ENCODE results near the gene TGFA.
A peak's percentile ranks its signal among the peaks of the same experiment; 100 is the strongest.

The TGFA gene

DNA sequence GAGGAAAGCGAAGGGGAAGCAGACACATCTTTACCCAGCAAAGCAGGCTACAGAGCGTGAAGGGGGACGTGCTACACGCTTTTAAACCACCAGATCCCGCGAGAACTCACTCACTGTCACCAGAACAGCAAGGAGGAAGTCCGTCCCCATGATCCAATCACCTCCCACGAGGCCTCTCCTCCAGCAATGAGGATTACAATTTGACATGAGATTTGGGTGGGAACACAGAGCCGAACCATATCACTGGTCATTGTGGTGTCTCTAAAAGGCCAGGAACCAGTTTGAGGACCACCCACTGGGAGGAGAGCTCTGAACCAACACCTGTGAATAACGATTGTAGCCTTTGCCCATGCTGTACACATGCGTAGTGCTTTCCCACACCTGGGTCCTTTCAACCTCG is 135.1 kb downstream of the TGFA start:
- no peak for DNase-seq (ENCODE audit: low spot score)

DNA sequence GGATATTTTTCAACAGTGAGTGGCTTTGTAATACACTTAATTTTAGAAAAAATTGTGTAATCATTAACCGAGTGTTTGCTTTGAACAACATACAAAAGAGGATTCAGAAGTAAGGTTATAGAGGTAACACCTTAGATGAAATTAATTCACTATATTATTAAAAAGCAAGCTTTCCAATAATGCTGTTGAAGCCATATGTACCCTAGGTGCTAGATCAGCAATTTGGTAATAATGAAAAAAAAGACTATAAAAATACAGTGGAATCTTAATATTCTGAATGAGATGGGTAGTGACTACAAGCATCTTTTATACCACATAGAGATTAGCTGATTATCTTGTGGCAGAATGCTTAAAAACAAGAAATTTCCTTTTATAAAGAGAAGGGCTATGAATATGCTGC is 136.6 kb downstream of the TGFA start:
- DNase-seq (ENCODE audit: low spot score): no peak

DNA sequence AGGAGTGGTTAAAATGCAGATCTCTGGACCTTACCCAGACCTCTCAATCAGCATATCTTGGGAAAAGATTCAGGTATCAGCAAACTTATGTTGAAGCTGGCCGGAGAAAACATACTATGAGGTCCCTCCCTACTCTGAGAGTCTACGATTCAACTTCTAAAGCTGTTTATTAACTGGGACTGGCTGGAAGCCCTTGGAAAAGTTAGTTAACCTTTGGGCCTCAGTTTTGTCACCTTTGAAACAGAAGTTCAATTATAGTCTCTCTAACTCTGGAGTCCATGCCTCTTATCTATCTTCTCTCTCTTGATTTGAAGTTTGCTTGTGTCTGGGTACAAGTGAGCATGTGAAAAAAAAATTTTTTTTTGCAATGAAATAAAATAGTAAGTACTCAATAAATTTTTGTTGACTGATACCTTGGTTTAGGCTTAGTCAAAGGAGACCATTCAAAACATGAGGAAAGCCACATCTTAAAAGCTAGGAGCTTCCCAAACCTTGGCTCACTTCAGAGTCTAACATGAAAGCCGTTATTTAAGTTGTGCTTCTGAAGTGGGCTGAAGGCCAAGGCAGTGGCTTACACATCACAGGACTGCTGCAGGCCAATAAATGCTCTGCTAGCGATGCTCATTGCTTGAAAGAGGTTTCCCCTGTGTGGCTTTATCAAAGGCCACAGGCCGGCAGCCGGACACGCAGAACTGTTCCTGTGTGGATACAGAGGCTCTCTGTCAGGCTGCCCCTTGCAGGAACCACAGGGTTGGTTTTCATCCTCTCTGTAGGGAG is 141.1 kb downstream of the TGFA start:
- peak; percentile 50 for DNase-seq (ENCODE audit: low spot score)

DNA sequence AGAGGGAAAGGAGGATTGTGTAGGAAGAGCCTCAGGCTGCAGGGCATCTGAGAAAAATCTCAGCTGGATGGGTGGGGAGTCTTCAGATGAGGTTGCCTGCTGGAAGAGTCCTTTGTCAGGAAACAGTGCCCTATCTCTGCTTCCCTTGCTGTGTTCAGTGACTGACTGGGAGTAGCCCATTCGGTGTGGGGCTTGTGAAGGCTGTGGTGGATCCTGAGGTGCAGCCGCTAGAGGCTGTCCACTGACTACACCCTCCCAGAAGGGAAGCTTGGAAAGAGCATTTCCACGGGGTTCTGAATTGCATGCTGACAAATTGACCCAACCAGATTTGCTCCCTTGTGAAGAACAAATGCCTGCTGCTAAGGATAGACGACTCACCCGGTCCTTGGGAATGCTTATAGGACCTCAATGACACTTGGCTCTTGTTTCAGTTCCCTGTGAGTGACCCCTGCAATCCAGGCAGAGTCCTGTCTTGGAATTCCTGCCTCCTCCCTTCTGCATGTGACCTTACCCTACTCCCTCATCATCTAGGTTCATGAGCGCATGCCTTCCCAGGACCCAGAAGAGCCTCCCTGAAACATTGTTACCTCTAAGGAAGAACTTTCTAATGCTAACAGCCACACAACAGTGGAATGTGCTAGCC is 142.0 kb downstream of the TGFA start:
- no peak for DNase-seq (ENCODE audit: low spot score)

DNA sequence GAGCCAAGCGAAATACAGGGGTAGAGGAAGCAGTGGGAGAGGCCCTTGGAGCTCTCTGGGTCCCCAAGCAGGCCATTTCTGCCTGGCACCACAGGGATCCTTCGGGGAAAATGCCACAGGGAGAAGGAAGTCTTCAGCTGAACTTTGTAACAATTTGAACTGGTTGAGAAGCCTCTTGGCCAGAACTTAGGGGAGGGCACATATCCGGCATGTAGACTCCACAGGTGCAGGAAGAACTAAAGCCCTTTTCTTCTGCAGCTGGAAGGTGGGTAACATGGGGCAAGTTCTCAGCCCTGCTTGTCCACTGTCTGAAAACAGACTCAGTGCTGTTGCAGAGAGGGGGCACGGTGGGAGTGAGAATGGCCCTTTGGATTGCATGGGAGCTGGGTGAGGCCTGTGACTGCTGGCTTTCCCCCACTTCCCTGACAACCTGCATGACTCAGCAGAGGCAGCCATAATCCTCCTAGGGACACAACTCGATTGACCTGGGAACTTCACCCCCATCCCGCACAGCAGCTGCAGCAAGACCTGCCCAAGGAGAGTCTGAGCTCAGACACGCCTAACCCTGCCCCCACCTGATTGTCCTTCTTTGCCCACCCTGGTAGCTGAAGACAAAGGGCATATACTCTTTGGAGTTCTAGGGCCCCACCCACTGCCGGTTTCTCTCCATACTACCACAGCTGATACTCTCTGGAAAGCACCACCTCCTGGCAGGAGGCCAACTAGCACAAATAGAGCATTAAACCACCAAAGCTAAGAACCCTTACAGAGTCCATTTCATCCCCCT is 150.2 kb downstream of the TGFA start:
- no peak for DNase-seq (ENCODE audit: low spot score)

DNA sequence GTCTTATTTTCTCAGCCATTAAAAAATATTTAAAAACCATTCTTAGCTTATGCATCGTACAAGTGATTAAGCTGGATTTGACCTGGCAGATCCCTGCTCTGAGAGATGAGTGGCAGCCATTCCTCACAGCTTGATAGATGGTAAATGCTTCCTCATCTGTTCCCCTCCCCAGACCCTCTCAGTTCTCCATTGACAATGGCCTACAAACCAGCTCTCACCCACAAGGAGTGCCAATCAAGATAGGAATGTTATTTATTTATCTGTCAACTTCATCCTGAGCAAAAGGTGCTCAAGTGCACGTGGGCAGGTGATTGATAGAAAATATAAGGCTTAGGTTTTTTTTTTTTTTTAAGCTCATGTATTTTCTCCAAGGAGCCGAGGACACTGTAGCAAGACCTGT is 153.1 kb downstream of the TGFA start:
- no peak for DNase-seq (ENCODE audit: low spot score)

DNA sequence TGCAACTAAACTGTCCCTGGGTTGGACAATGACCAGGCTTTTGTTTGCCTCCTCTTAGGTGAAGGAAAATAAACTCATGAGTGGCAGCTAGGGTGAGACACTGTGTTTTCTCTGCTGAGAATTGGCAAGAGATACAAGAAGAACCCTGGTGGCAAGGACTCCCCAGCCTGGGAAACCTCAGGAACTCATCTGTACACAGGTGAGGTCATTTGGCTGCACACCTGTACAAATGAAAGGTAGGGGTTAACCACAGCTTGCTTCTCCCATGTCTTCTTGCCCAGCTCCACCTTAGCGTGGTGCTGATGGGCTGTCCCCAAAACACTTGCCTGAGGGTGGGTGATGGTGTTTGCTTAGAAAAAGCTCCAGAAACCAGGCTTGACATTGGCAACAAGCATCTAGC is 154.6 kb downstream of the TGFA start:
- no peak for DNase-seq (ENCODE audit: low spot score)
